ENCODE data around the gene TMEM272. TPM values are rescaled to one million over a fixed set of nuclear protein-coding genes. Genes with fewer than 3 reads are reported as not detected.
A peak's percentile ranks its signal among the peaks of the same experiment; 100 is the strongest.

Gene TMEM272
- total RNA-seq, 4 donors from 2014 or later: not detected

DNA sequence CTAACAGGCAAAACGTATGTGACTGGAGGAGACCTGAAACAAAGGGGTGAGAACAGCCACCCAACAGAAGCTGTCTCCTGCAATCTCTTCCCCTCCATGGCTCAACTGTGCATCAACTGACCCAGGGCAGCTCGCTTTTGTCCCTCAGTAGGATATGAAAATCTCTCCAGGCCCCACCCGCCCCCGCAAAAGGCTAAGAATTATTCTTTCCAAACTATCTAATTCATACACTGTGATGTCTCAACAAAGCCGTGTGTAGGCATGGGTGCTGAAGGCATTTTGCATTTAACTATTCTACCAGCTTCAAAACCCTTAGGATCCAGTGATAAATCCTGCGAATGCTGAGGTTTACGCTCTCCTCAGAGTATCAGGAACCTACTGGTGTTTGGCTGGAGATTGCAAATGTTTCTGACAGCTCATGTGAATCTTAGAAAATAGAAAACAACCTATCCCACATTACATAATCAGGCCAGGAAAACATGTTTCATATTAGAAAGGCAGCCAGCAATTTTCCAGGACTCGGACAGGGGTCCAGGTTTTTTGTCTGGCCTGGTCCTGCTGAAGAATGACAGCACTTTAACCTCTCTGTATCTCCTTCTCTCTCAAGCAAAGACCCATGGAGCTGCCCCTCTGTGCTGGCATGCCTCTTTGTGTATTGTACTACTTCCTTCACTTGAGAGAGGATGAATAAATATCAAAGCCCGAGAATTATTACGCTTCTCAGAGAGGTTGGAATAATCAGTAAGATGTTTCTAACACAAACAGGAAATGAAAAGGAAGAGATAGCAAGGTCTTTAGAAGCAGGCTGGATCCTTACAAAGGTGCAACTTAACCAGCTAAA lies 58.3 kb downstream of the TMEM272 start:
- H3K27ac ChIP-seq: peak overlapping the region in 3 of 4 donors; percentile 6 to 35 (median 33)
- intact Hi-C loops (cut with DNase I; ENCODE audit: low total_unique reads): loop anchor here (5.0 kb wide), 1 partner anchor 1699 kb away; no protein-coding TSS in a partner anchor

GRCh38 chr13:51785712-51786424 lies 59.1 kb downstream of the TMEM272 start:
- H3K27ac ChIP-seq: peak overlapping the region in 2 of 4 donors; percentile 15 to 33
- H3K4me3 ChIP-seq: no peak overlapping the region
- no peaks in the 10 kb centered on the region for H3K27me3 ChIP-seq
- peaks cover 0 to 34% (median 8%) of the 10 kb centered on the region in 4 donors for H3K4me1 ChIP-seq
- in situ Hi-C loops (cut with MboI; ENCODE audit: low pct_ligation_motif_present in 1 of 4, low pct_unique_long_range_greater_than_20kb in 1 of 4, low sequenced_read_pairs in 3 of 4): loop anchor here in 2 of 4 donors (25.0 kb wide), 2 partner anchors 199 to 349 kb away; partner anchors contain the start of gene WDFY2 (in 1 of the 2)
- no peak for DNase-seq
- H3K36me3 ChIP-seq: no peaks in the 10 kb centered on the region
- TF ChIP-seq EP300 (IDR thresholded peaks at IDR 0.05; ENCODE audit: low read depth) (no peak), POLR2AphosphoS5 (IDR thresholded peaks at IDR 0.05) (peak in 1 of 3 donors; percentile 14)
- intact Hi-C loops (cut with DNase I; ENCODE audit: low total_unique reads): loop anchor here (5.0 kb wide), 1 partner anchor 1699 kb away; no protein-coding TSS in a partner anchor
- H3K9me3 ChIP-seq: no peaks in the 10 kb centered on the region
- 48% methylated on average over 12 of the region's 12 CpGs; no CpG with 5 or more reads in 1 of the 2 donors for WGBS, 2 donors (ENCODE audit: low coverage in 1 of 2)

More for the DNA sequence above, 58.3 kb downstream of the TMEM272 start:
- Histone ChIP-seq H3K27me3 (no peaks in the 10 kb centered on the region), H3K4me3 (no peak overlapping the region), H3K4me1 (peaks cover 0 to 34% (median 8%) of the 10 kb centered on the region in 4 donors), H3K9me3 (no peaks in the 10 kb centered on the region), H3K36me3 (no peaks in the 10 kb centered on the region)
- 71% methylated on average over 5 to 10 of the region's 10 CpGs for whole genome bisulfite sequencing, 2 donors (ENCODE audit: low coverage in 1 of 2)
- DNase-seq: no peak
- in situ Hi-C loops (cut with MboI; ENCODE audit: low pct_ligation_motif_present in 1 of 4, low pct_unique_long_range_greater_than_20kb in 1 of 4, low sequenced_read_pairs in 3 of 4): loop anchor here in 2 of 4 donors (25.0 kb wide), 2 partner anchors 199 to 349 kb away; partner anchors contain the start of gene WDFY2 (in 1 of the 2)
- TF ChIP-seq POLR2A (IDR thresholded peaks at IDR 0.05) (no peak), EP300 (IDR thresholded peaks at IDR 0.05; ENCODE audit: low read depth) (no peak), POLR2AphosphoS5 (IDR thresholded peaks at IDR 0.05) (no peak)
- TF ChIP-seq, protein P1, sequence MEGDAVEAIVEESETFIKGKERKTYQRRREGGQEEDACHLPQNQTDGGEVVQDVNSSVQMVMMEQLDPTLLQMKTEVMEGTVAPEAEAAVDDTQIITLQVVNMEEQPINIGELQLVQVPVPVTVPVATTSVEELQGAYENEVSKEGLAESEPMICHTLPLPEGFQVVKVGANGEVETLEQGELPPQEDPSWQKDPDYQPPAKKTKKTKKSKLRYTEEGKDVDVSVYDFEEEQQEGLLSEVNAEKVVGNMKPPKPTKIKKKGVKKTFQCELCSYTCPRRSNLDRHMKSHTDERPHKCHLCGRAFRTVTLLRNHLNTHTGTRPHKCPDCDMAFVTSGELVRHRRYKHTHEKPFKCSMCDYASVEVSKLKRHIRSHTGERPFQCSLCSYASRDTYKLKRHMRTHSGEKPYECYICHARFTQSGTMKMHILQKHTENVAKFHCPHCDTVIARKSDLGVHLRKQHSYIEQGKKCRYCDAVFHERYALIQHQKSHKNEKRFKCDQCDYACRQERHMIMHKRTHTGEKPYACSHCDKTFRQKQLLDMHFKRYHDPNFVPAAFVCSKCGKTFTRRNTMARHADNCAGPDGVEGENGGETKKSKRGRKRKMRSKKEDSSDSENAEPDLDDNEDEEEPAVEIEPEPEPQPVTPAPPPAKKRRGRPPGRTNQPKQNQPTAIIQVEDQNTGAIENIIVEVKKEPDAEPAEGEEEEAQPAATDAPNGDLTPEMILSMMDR (IDR thresholded peaks at IDR 0.05): no peak

- intact Hi-C loops (cut with DNase I; ENCODE audit: low total_unique reads) (no loop called here), in situ Hi-C loops (cut with MboI; ENCODE audit: low pct_ligation_motif_present in 1 of 4, low pct_unique_long_range_greater_than_20kb in 1 of 4, low sequenced_read_pairs in 3 of 4) (loop anchor here in 2 of 4 donors (25.0 kb wide), 2 partner anchors 197 to 347 kb away; partner anchors contain the start of gene WDFY2 (in 1 of the 2))
- TF ChIP-seq, protein P1 (IDR thresholded peaks at IDR 0.05): no peak
- TF ChIP-seq POLR2A (IDR thresholded peaks at IDR 0.05) (no peak), EP300 (IDR thresholded peaks at IDR 0.05; ENCODE audit: low read depth) (no peak), POLR2AphosphoS5 (IDR thresholded peaks at IDR 0.05) (no peak)
- WGBS, 2 donors (ENCODE audit: low coverage in 1 of 2): 94% methylated on average over 1 of the region's 1 CpG; no CpG with 5 or more reads in 1 of the 2 donors
- no peak for DNase-seq
- Histone ChIP-seq H3K4me1 (peaks cover 0 to 34% (median 8%) of the 10 kb centered on the region in 4 donors), H3K36me3 (no peaks in the 10 kb centered on the region), H3K27ac (peak overlapping the region in 1 of 4 donors; percentile 19), H3K27me3 (no peaks in the 10 kb centered on the region), H3K9me3 (no peaks in the 10 kb centered on the region), H3K4me3 (no peak overlapping the region)
Measured at GRCh38 chr13:51784097-51784496, 60.9 kb downstream of the TMEM272 start.

DNA sequence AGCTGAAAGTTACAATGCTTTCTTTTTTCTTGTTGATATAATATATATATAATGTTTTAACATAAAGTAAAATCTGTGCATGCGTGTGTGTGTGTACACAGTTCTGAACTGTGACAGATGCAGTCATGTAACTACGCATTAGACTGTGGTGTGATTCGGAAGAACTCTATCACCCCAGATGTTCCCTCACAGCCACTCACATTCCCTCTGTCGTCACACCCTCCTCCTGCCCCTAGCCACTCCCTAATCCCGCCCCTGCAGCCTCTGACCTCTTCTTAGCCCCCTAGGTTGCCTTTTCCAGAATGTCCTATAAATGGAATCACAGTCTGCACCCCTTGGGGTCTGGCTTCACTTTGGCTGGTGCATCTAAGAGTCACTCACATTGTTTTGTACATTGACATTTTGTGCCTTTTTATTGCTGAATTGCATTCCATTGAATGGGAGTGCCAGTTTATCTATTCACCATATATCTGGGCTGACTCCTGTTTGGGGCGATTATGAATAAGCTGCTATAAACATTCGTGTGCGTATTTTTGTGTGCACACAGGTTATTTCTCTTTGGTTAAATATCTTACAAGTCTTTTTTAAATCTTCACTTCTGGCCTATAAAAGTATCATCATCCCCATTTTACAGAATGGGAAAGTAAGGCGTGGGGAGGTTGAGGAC lies 61.4 kb downstream of the TMEM272 start:
- DNase-seq: no peak
- in situ Hi-C loops (cut with MboI; ENCODE audit: low pct_ligation_motif_present in 1 of 4, low pct_unique_long_range_greater_than_20kb in 1 of 4, low sequenced_read_pairs in 3 of 4): loop anchor here in 2 of 4 donors (25.0 kb wide), 2 partner anchors 196 to 346 kb away; partner anchors contain the start of gene WDFY2 (in 1 of the 2)
- H3K27me3 ChIP-seq: no peaks in the 10 kb centered on the region
- intact Hi-C loops (cut with DNase I; ENCODE audit: low total_unique reads): no loop called here
- no peaks in the 10 kb centered on the region for H3K9me3 ChIP-seq
- no peak overlapping the region for H3K4me3 ChIP-seq
- 64 to 68% methylated on average over 9 of the region's 9 CpGs for WGBS, 2 donors (ENCODE audit: low coverage in 1 of 2)
- peaks cover 0 to 34% (median 8%) of the 10 kb centered on the region in 4 donors for H3K4me1 ChIP-seq
- H3K27ac ChIP-seq: no peak overlapping the region
- H3K36me3 ChIP-seq: no peaks in the 10 kb centered on the region
- no peak for TF ChIP-seq EP300 (IDR thresholded peaks at IDR 0.05; ENCODE audit: low read depth)
- no peak for TF ChIP-seq POLR2AphosphoS5 (IDR thresholded peaks at IDR 0.05)

Data from transverse colon (tissue), 4 donors.